BLaER1 treated with 17β-estradiol and CSF1 and Interleukin-3, amounts not matched to agents 10 nM and 100 nM (cell line): ENCODE data around the gene HOXD11.

Experiments
- H3K27ac ChIP-seq, 11 experiments: shearing (Covaris generic); formaldehyde crosslinking; 2 replicates each; pipeline ENCODE4 v1.8.1; 2022
- H3K27me3 ChIP-seq, 11 experiments: shearing (Covaris generic); formaldehyde crosslinking; 2 replicates each; pipeline ENCODE4 v1.8.1; 2022
- H3K36me3 ChIP-seq, 11 experiments: shearing (Covaris generic); formaldehyde crosslinking; 2 replicates each; pipeline ENCODE4 v1.8.1; 2022
- H3K4me1 ChIP-seq, 10 experiments: shearing (Covaris generic); formaldehyde crosslinking; 2 replicates each; pipeline ENCODE4 v1.8.1; 2022
- H3K4me2 ChIP-seq, 11 experiments: shearing (Covaris generic); formaldehyde crosslinking; 2 replicates each; pipeline ENCODE4 v1.8.1; 2022
- H3K4me3 ChIP-seq, 10 experiments: shearing (Covaris generic); formaldehyde crosslinking; 2 replicates each; pipeline ENCODE4 v1.8.1; 2022
- H3K9ac ChIP-seq, 11 experiments: shearing (Covaris generic); formaldehyde crosslinking; 2 replicates each; pipeline ENCODE4 v1.8.1; 2022
- H3K9me3 ChIP-seq, 11 experiments: shearing (Covaris generic); formaldehyde crosslinking; replicated peaks in 1 of 11; 2 replicates each; pipeline ENCODE4 v1.8.1; 2022
- H4K20me1 ChIP-seq, 11 experiments: shearing (Covaris generic); formaldehyde crosslinking; 2 replicates each; pipeline ENCODE4 v1.8.1; 2022
- Cebpa-rat ChIP-seq, 11 experiments: shearing (Covaris generic); IDR thresholded peaks; 2 replicates each; pipeline ENCODE4 v1.8.1; 2022

HOXD11 gene

GRCh38 chr2:176156807-176157498 lies 49.9 kb downstream of the HOXD11 start, which contains the start of gene HOXD3:
TSS of gene HOXD3 (plus strand) at chr2:176157307. CDS start at chr2:176169115, 11,808 bp downstream.
- Histone ChIP-seq H3K36me3 (no peaks in the 10 kb centered on the region), H4K20me1 (no peaks in the 10 kb centered on the region), H3K27me3 (peaks cover 76 to 100% (median 99%) of the 10 kb centered on the region in 11 experiments), H3K9ac (no peak within 1 kb of the TSS), H3K9me3 (peaks cover 44 to 67% (median 60%) of the 10 kb centered on the region in 11 experiments), H3K4me1 (no peaks in the 10 kb centered on the region), H3K4me2 (no peak within 1 kb of the TSS), H3K27ac (no peak within 1 kb of the TSS), H3K4me3 (no peak within 1 kb of the TSS)
- TF ChIP-seq Cebpa-rat (IDR thresholded peaks at IDR 0.05) = no peak

GRCh38 chr2:176157499-176158185 lies 50.6 kb downstream of the HOXD11 start:
- Histone ChIP-seq H3K4me3 (no peak overlapping the region), H3K36me3 (no peaks in the 10 kb centered on the region), H3K9me3 (peaks cover 50 to 69% (median 63%) of the 10 kb centered on the region in 11 experiments), H3K27ac (no peak overlapping the region), H3K9ac (no peak overlapping the region), H4K20me1 (no peaks in the 10 kb centered on the region), H3K27me3 (peaks cover 70 to 100% (median 99%) of the 10 kb centered on the region in 11 experiments), H3K4me2 (no peak overlapping the region), H3K4me1 (no peaks in the 10 kb centered on the region)
- no peak for TF ChIP-seq Cebpa-rat (IDR thresholded peaks at IDR 0.05)

- Histone ChIP-seq H4K20me1 (no peaks in the 10 kb centered on the region), H3K9me3 (peaks cover 54 to 72% (median 66%) of the 10 kb centered on the region in 11 experiments), H3K4me1 (no peaks in the 10 kb centered on the region), H3K9ac (no peak overlapping the region), H3K27ac (no peak overlapping the region), H3K36me3 (no peaks in the 10 kb centered on the region), H3K4me3 (no peak overlapping the region), H3K27me3 (peaks cover 68 to 100% (median 97%) of the 10 kb centered on the region in 11 experiments), H3K4me2 (no peak overlapping the region)
- no peak for TF ChIP-seq Cebpa-rat (IDR thresholded peaks at IDR 0.05)
Observed at GRCh38 chr2:176158186-176158591, 51.1 kb downstream of the HOXD11 start.

GRCh38 chr2:176158855-176159662 lies 52.0 kb downstream of the HOXD11 start:
- Histone ChIP-seq H3K36me3 (no peaks in the 10 kb centered on the region), H3K27ac (no peak overlapping the region), H3K4me1 (no peaks in the 10 kb centered on the region), H4K20me1 (no peaks in the 10 kb centered on the region), H3K9me3 (peaks cover 61 to 81% (median 74%) of the 10 kb centered on the region in 11 experiments), H3K4me2 (no peak overlapping the region), H3K27me3 (peaks cover 64 to 100% (median 97%) of the 10 kb centered on the region in 11 experiments), H3K9ac (no peak overlapping the region), H3K4me3 (0 out of 20 replicates have a peak overlapping the region, but pooled peaks of 1 of the 10 experiments have one; percentile 11)
- TF ChIP-seq Cebpa-rat (IDR thresholded peaks at IDR 0.05) = no peak
